HepG2 (cell line): Measurements from ENCODE around the gene MPIG6B. TPM values are rescaled to one million over a fixed set of nuclear protein-coding genes. Genes with fewer than 3 reads are reported as not detected.

Experiments used
- ATAC-seq: fragments of 200-7000 bp; cut with Tn5 transposase; 3 replicates; pipeline ENCODE4 v1.9.1; 2020; ENCODE audit warnings: mild to moderate bottlenecking, moderate library complexity
- BruUV-seq: library from RNA; stranded (reverse); fragments of 400-500 nt; replicated peaks from 2 replicates; lab custom pipeline; 2021; lab: Mats Ljungman, UMichigan
- CTCF ChIA-PET: fragments of 300-600 bp; formaldehyde crosslinking; extraction: SDS; loops from one replicate; lab custom pipeline; 2021; ENCODE audit warnings: low total read pairs, inconsistent platforms, low intra/inter-chr PET ratio; lab: Yijun Ruan, JAX
- POLR2A ChIA-PET: fragments of 350-600 bp; sonication (Branson Sonifier 250); formaldehyde crosslinking; loops from one replicate; lab custom pipeline; 2020; ENCODE audit warnings: antibody characterized with exemption, inconsistent platforms; lab: Yijun Ruan, JAX
- DNase-seq: peaks from one replicate; pipeline ENCODE4 v3.0.0-alpha.2; 2015; ENCODE audit warnings: low spot score
- FAIRE-seq: peaks from 3 replicates; lab custom pipeline; 2011; peaks lifted over from hg19 to GRCh38; lab: Jason Lieb, UNC
- H2AFZ ChIP-seq: one replicate; pipeline ENCODE4 v1.6.1; 2011; ENCODE audit warnings: low read length, inconsistent platforms
- H3K27ac ChIP-seq: fragments of 300-600 bp; 3 replicates; pipeline ENCODE4 v1.8.0; 2011; ENCODE audit warnings: mixed run types, mild to moderate bottlenecking, mixed read lengths, low read length, inconsistent platforms; ENCODE audit not compliant: insufficient read depth; ENCODE audit errors: extremely low read length
- H3K27me3 ChIP-seq, 2 experiments: fragments of 200-600 bp in 1 of 2; 2 replicates in 1 of 2; 3 replicates in 1 of 2; pipeline versions ENCODE4 v1.6.0 to v1.8.0; 2011; ENCODE audit warnings: low read length in 2 of 2, mild to moderate bottlenecking in 2 of 2, moderate library complexity in 2 of 2, inconsistent platforms in 1 of 2; ENCODE audit not compliant: insufficient read depth in 2 of 2, control insufficient read depth in 1 of 2
- H3K36me3 ChIP-seq, 2 experiments: fragments of 200-600 bp in 1 of 2; replicated peaks in 1 of 2; 2 replicates in 1 of 2; 3 replicates in 1 of 2; pipeline versions ENCODE4 v1.5.1 to v1.8.0; 2011; ENCODE audit warnings: low read length in 2 of 2, inconsistent platforms in 1 of 2; ENCODE audit not compliant: insufficient read depth in 2 of 2, control insufficient read depth in 1 of 2
- H3K4me1 ChIP-seq: 2 replicates; pipeline ENCODE4 v1.5.1; 2012; ENCODE audit warnings: low read length, inconsistent platforms; ENCODE audit not compliant: insufficient read depth
- H3K4me2 ChIP-seq: 2 replicates; pipeline ENCODE4 v1.6.0; 2011; ENCODE audit warnings: low read depth, low read length, inconsistent platforms
- H3K4me3 ChIP-seq, 3 experiments: fragments of 200-600 bp in 1 of 3; sonication (generic), shearing (Covaris generic) in 1 of 3; replicated peaks in 1 of 3; 2 replicates each; pipeline ENCODE4 v1.5.1; 2011 to 2016; ENCODE audit warnings: low read length in 3 of 3, inconsistent platforms in 2 of 3, low read depth in 2 of 3, mild to moderate bottlenecking in 2 of 3, control low read depth in 1 of 3, mixed read lengths in 1 of 3; ENCODE audit not compliant: insufficient read depth in 1 of 3
- H3K79me2 ChIP-seq: one replicate; pipeline ENCODE4 v1.6.1; 2011; ENCODE audit warnings: low read length, inconsistent platforms; ENCODE audit not compliant: insufficient read depth
- H3K9ac ChIP-seq: 2 replicates; pipeline ENCODE4 v1.6.0; 2011; ENCODE audit warnings: mild to moderate bottlenecking, low read depth, low read length, inconsistent platforms; ENCODE audit not compliant: insufficient read depth
- H3K9me3 ChIP-seq: 2 replicates; pipeline ENCODE4 v1.5.1; 2012; ENCODE audit warnings: mild to moderate bottlenecking, low read length
- H4K20me1 ChIP-seq: 2 replicates; pipeline ENCODE4 v1.6.0; 2011; ENCODE audit warnings: inconsistent platforms, mild to moderate bottlenecking, low read length, moderate library complexity; ENCODE audit not compliant: insufficient read depth
- AGO1 ChIP-seq: fragments of 200-400 bp; formaldehyde crosslinking; IDR thresholded peaks from 2 replicates; pipeline ENCODE4 v1.6.1; 2017; ENCODE audit warnings: mild to moderate bottlenecking, low read depth, low read length, moderate library complexity; ENCODE audit not compliant: poor library complexity, severe bottlenecking
- AGO2 ChIP-seq: fragments of 200-400 bp; formaldehyde crosslinking; optimal IDR thresholded peaks from 2 replicates; pipeline ENCODE3; 2017; ENCODE audit warnings: mild to moderate bottlenecking, low read depth, low read length, moderate library complexity
- CSRNP1 ChIP-seq: sonication (generic); formaldehyde crosslinking; IDR thresholded peaks from 2 replicates; pipeline ENCODE4 v1.8.1; 2023; ENCODE audit warnings: mild to moderate bottlenecking, missing genetic modification reagents
- HDAC2 ChIP-seq: sonication (generic); formaldehyde crosslinking; IDR thresholded peaks from 2 replicates; pipeline ENCODE4 v1.4.0; 2020; ENCODE audit warnings: missing genetic modification reagents
- KDM3A ChIP-seq: IDR thresholded peaks from 2 replicates; pipeline ENCODE4 v1.6.1; 2018; ENCODE audit warnings: low read depth, missing compliant biosample characterization
- POLR2A ChIP-seq, 2 experiments: IDR thresholded peaks; 2 replicates each; pipeline ENCODE4 v1.6.1; 2011; ENCODE audit warnings: low read depth in 2 of 2, low read length in 2 of 2, mild to moderate bottlenecking in 1 of 2, moderate library complexity in 1 of 2; ENCODE audit not compliant: insufficient read depth in 1 of 2
- RBFOX2 ChIP-seq: fragments of 200-400 bp; formaldehyde crosslinking; IDR thresholded peaks from 2 replicates; pipeline ENCODE4 v1.6.1; 2017; ENCODE audit warnings: low read depth, mild to moderate bottlenecking, low read length
- REXO4 ChIP-seq: sonication (generic); formaldehyde crosslinking; IDR thresholded peaks from 2 replicates; pipeline ENCODE4 v1.8.0; 2022; ENCODE audit warnings: missing genetic modification reagents, mild to moderate bottlenecking, borderline replicate concordance
- SOX6 ChIP-seq, 2 experiments: fragments of 450-650 bp in 1 of 2; sonication (generic) in 1 of 2; formaldehyde crosslinking in 1 of 2; IDR thresholded peaks; 2 replicates each; pipeline versions ENCODE4 v1.4.0 to v1.6.1; 2017 to 2020; ENCODE audit warnings: antibody characterized with exemption in 1 of 2, mild to moderate bottlenecking in 1 of 2, missing genetic modification reagents in 1 of 2
- XRCC5 ChIP-seq: fragments of 200-400 bp; formaldehyde crosslinking; optimal IDR thresholded peaks from 2 replicates; pipeline ENCODE3; 2017; ENCODE audit warnings: mild to moderate bottlenecking, low read length
- YEATS2 ChIP-seq: sonication (generic); formaldehyde crosslinking; IDR thresholded peaks from 2 replicates; pipeline ENCODE4 v1.4.0; 2020; ENCODE audit warnings: missing genetic modification reagents, borderline replicate concordance
- ZNF446 ChIP-seq: sonication (generic); formaldehyde crosslinking; IDR thresholded peaks from 2 replicates; pipeline ENCODE4 v1.5.0; 2020; ENCODE audit warnings: mild to moderate bottlenecking, missing genetic modification reagents
- ZNF562 ChIP-seq: sonication (generic); formaldehyde crosslinking; IDR thresholded peaks from 2 replicates; pipeline ENCODE4 v1.8.0; 2022; ENCODE audit warnings: missing genetic modification reagents, borderline replicate concordance
- WGBS: methylation state at CpG from one replicate; pipeline ENCODE4 v1.1.6; 2017; ENCODE audit warnings: low lambda C conversion rate; 5-methylcytosine and 5-hydroxymethylcytosine counted together
- in situ Hi-C: cut with HindIII; loops from 2 replicates; pipeline ENCODE4 v1.10.0; 2017; ENCODE audit warnings: low pct_unique_long_range_greater_than_20kb; ENCODE audit not compliant: extremely low pct_ligation_motif_present
- intact Hi-C: fragments of 100-400 bp; cut with micrococcal nuclease; formaldehyde crosslinking; loops from one replicate; pipeline ENCODE4 v1.10.0; 2022; ENCODE audit not compliant: unreplicated experiment
- polyA plus RNA-seq, 8 experiments: library from polyadenylated mRNA; depleted of rRNA in 3 of 8; stranded (reverse) in 7 of 8; unstranded in 1 of 8; fragments of >200 nt; fragmentation: Illumina TruSeq in 4 of 8; extraction: Trizol in 4 of 8; gene quantifications; 2 replicates each; pipeline versions ENCODE4 v1.2.1 to v1.2.3, GENCODE V29; 2011 to 2016; ENCODE audit warnings: low read depth in 4 of 8, missing spikeins in 1 of 8, mixed read lengths in 1 of 8; ENCODE audit not compliant: insufficient read depth in 1 of 8
- total RNA-seq, 5 experiments: library from RNA; depleted of rRNA; stranded (reverse); fragments of >200 nt; fragmentation: Illumina TruSeq; extraction: Trizol; gene quantifications; 2 replicates each; pipeline ENCODE4 v1.2.3, GENCODE V29; 2016; ENCODE audit warnings: low read depth in 1 of 5
- TF ChIP-seq, protein P1 (sequence below): sonication (generic); formaldehyde crosslinking; IDR thresholded peaks from 2 replicates; pipeline ENCODE4 v1.5.1; 2020; ENCODE audit warnings: mild to moderate bottlenecking, missing genetic modification reagents, moderate library complexity

Gene MPIG6B
- total and polyA plus RNA-seq, 2 of the 13 experiments (the other 11 are each of a cell fraction or from before 2014, with no cell fraction given) = not detected

GRCh38 chr6:31723980-31724691, 963 bp downstream of the MPIG6B start:
- ChIA-PET POLR2A (interaction anchor here (0.8 to 3.4 kb wide), 6 partner anchors 9 to 103 kb away, joined by 3 to 20 read pairs (median 8); partner anchors contain the start of genes ABHD16A, CLIC1, HSPA1B and LY6G6D), CTCF (no interaction called here)
- intact Hi-C loops = no loop called here
- TF ChIP-seq AGO2 = peak; percentile 43
- TF ChIP-seq, protein P1, sequence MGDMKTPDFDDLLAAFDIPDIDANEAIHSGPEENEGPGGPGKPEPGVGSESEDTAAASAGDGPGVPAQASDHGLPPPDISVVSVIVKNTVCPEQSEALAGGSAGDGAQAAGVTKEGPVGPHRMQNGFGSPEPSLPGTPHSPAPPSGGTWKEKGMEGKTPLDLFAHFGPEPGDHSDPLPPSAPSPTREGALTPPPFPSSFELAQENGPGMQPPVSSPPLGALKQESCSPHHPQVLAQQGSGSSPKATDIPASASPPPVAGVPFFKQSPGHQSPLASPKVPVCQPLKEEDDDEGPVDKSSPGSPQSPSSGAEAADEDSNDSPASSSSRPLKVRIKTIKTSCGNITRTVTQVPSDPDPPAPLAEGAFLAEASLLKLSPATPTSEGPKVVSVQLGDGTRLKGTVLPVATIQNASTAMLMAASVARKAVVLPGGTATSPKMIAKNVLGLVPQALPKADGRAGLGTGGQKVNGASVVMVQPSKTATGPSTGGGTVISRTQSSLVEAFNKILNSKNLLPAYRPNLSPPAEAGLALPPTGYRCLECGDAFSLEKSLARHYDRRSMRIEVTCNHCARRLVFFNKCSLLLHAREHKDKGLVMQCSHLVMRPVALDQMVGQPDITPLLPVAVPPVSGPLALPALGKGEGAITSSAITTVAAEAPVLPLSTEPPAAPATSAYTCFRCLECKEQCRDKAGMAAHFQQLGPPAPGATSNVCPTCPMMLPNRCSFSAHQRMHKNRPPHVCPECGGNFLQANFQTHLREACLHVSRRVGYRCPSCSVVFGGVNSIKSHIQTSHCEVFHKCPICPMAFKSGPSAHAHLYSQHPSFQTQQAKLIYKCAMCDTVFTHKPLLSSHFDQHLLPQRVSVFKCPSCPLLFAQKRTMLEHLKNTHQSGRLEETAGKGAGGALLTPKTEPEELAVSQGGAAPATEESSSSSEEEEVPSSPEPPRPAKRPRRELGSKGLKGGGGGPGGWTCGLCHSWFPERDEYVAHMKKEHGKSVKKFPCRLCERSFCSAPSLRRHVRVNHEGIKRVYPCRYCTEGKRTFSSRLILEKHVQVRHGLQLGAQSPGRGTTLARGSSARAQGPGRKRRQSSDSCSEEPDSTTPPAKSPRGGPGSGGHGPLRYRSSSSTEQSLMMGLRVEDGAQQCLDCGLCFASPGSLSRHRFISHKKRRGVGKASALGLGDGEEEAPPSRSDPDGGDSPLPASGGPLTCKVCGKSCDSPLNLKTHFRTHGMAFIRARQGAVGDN (CRISPR knock-in tag) = no peak
- TF ChIP-seq POLR2A (IDR thresholded peaks at IDR 0.05; ENCODE audit: insufficient read depth in 1 of 2, low read depth in 2 of 2, low read length in 2 of 2) = no peak
- peak; percentile 48 for TF ChIP-seq AGO1
- no peak for TF ChIP-seq KDM3A (CRISPR knock-in tag)
- no peak for TF ChIP-seq XRCC5
- TF ChIP-seq ZNF562 (CRISPR knock-in tag) = no peak
- TF ChIP-seq RBFOX2 = 0 out of 2 replicates have a peak, but pooled peaks have one; percentile 23
- no peak for TF ChIP-seq ZNF446 (CRISPR knock-in tag)
- no peak for TF ChIP-seq HDAC2 (CRISPR knock-in tag)
- no peak for TF ChIP-seq SOX6 (IDR thresholded peaks at IDR 0.05)
- TF ChIP-seq SOX6 (CRISPR knock-in tag; IDR thresholded peaks at IDR 0.05) = no peak
- no peak for TF ChIP-seq CSRNP1 (CRISPR knock-in tag)
- no peak for TF ChIP-seq REXO4 (CRISPR knock-in tag)
- TF ChIP-seq YEATS2 (CRISPR knock-in tag) = no peak
- no peak overlapping the region for H3K4me3 ChIP-seq
- H3K27ac ChIP-seq = no peak overlapping the region
- 81% methylated on average over 24 of the region's 25 CpGs for WGBS
- H3K27me3 ChIP-seq = peaks cover 0 to 29% of the 10 kb centered on the region in 2 experiments; a peak in 4 of 5 replicates
- DNase-seq = no peak
- in situ Hi-C loops = no loop called here
- FAIRE-seq = no peak
- peaks cover 0 to 6% of the 10 kb centered on the region in 2 experiments; a peak in 2 of 5 replicates for H3K36me3 ChIP-seq
- no peak overlapping the region for H3K9ac ChIP-seq
- peaks cover 4% of the 10 kb centered on the region; the same call in 1 of the 2 replicates for H3K4me1 ChIP-seq
- no peaks in the 10 kb centered on the region for H4K20me1 ChIP-seq
- ATAC-seq = peak; percentile 6
- no peaks in the 10 kb centered on the region for H3K79me2 ChIP-seq
- no TSS peak for BruUV-seq
- H3K9me3 ChIP-seq = no peaks in the 10 kb centered on the region
- no peak overlapping the region for H3K4me2 ChIP-seq
- no peak overlapping the region for H2AFZ ChIP-seq
